GM23338 (cell line): Measurements from ENCODE around the gene KDM7A. TPM values are rescaled to one million over a fixed set of nuclear protein-coding genes. Genes with fewer than 3 reads are reported as not detected.

ENCODE experiments used
- ATAC-seq: fragments of 200-7000 bp; cut with Tn5 transposase; 3 replicates; pipeline ENCODE4 v1.9.1; 2020
- DNase-seq: peaks from one replicate; pipeline ENCODE4 v3.0.0-alpha.2; 2015; ENCODE audit warnings: low spot score
- H2AFZ ChIP-seq: fragments of 200-600 bp; sonication (generic); 2 replicates; pipeline ENCODE4 v1.8.0; 2016; ENCODE audit warnings: antibody characterized with exemption, mild to moderate bottlenecking, moderate library complexity
- H3F3A ChIP-seq: fragments of 200-600 bp; sonication (generic); replicated peaks from 2 replicates; pipeline ENCODE4 v1.8.0; 2017; ENCODE audit warnings: antibody characterized with exemption, mixed run types, low read depth
- H3K27ac ChIP-seq: fragments of 200-600 bp; sonication (generic); 2 replicates; pipeline ENCODE4 v1.6.1; 2016; ENCODE audit warnings: low read depth
- H3K27me3 ChIP-seq: fragments of 200-600 bp; sonication (generic); 2 replicates; pipeline ENCODE4 v1.8.0; 2016; ENCODE audit warnings: mild to moderate bottlenecking, mixed run types, moderate library complexity; ENCODE audit not compliant: insufficient read depth
- H3K36me3 ChIP-seq: fragments of 200-600 bp; sonication (generic); 2 replicates; pipeline ENCODE4 v1.8.0; 2016; ENCODE audit warnings: mild to moderate bottlenecking; ENCODE audit not compliant: insufficient read depth
- H3K4me1 ChIP-seq: fragments of 200-600 bp; sonication (generic); 2 replicates; pipeline ENCODE4 v1.8.0; 2016; ENCODE audit warnings: mild to moderate bottlenecking, moderate library complexity; ENCODE audit not compliant: insufficient read depth
- H3K4me2 ChIP-seq: fragments of 200-600 bp; sonication (generic); 2 replicates; pipeline ENCODE4 v1.7.1; 2017; ENCODE audit warnings: mixed run types
- H3K4me3 ChIP-seq: fragments of 200-600 bp; sonication (generic); 2 replicates; pipeline ENCODE4 v1.6.1; 2016; ENCODE audit warnings: mixed run types
- H3K79me2 ChIP-seq: fragments of 200-600 bp; sonication (generic); replicated peaks from 2 replicates; pipeline ENCODE4 v1.8.0; 2017; ENCODE audit warnings: mild to moderate bottlenecking; ENCODE audit not compliant: insufficient read depth
- H3K9me2 ChIP-seq: fragments of 200-600 bp; sonication (generic); 2 replicates; pipeline ENCODE4 v1.8.0; 2017; ENCODE audit not compliant: insufficient read depth
- H4K20me1 ChIP-seq: fragments of 200-600 bp; sonication (generic); replicated peaks from 2 replicates; pipeline ENCODE4 v1.8.0; 2017; ENCODE audit warnings: mild to moderate bottlenecking; ENCODE audit not compliant: insufficient read depth
- H3K27ac Mint-ChIP-seq: 2 replicates; pipeline ENCODE4 v1.8.0; 2020; ENCODE audit warnings: inconsistent platforms, mild to moderate bottlenecking, moderate library complexity, mixed read lengths
- H3K27me3 Mint-ChIP-seq: 3 replicates; pipeline ENCODE4 v1.8.0; 2022; ENCODE audit warnings: low read depth, mild to moderate bottlenecking, moderate library complexity, mixed read lengths, inconsistent platforms; ENCODE audit not compliant: insufficient read depth, poor library complexity
- H3K36me3 Mint-ChIP-seq: 3 replicates; pipeline ENCODE4 v1.8.0; 2021; ENCODE audit warnings: low read depth, mild to moderate bottlenecking, inconsistent platforms, moderate library complexity, mixed read lengths
- H3K4me1 Mint-ChIP-seq: 3 replicates; pipeline ENCODE4 v1.8.0; 2020; ENCODE audit warnings: mild to moderate bottlenecking, inconsistent platforms, mixed read lengths
- H3K4me3 Mint-ChIP-seq: 3 replicates; pipeline ENCODE4 v1.8.0; 2021; ENCODE audit warnings: moderate library complexity, mild to moderate bottlenecking, inconsistent platforms, mixed read lengths
- H3K9me3 Mint-ChIP-seq: 3 replicates; pipeline ENCODE4 v1.8.0; 2020; ENCODE audit warnings: moderate library complexity, mild to moderate bottlenecking, inconsistent platforms, mixed read lengths
- CREB1 ChIP-seq: fragments of 250-450 bp; sonication (Bioruptor Pico); IDR thresholded peaks from 2 replicates; pipeline ENCODE4 v1.5.0; 2020; ENCODE audit warnings: low read depth, mild to moderate bottlenecking, moderate library complexity
- ETS1 ChIP-seq: IDR thresholded peaks from 2 replicates; pipeline ENCODE4 v1.6.1; 2016; ENCODE audit warnings: antibody characterized with exemption
- EZH2 ChIP-seq: fragments of 200-600 bp; sonication (generic); IDR thresholded peaks from one replicate; pipeline ENCODE4 v1.8.0; 2017; ENCODE audit warnings: antibody characterized with exemption, mild to moderate bottlenecking, low read depth; ENCODE audit not compliant: unreplicated experiment
- JUNB ChIP-seq: IDR thresholded peaks from one replicate; pipeline ENCODE4 v1.6.1; 2016; ENCODE audit warnings: antibody characterized with exemption; ENCODE audit not compliant: unreplicated experiment
- NANOG ChIP-seq: IDR thresholded peaks from 2 replicates; pipeline ENCODE4 v1.6.1; 2016; ENCODE audit warnings: antibody characterized with exemption, borderline replicate concordance
- POLR2AphosphoS5 ChIP-seq: IDR thresholded peaks from 2 replicates; pipeline ENCODE4 v1.6.1; 2016; ENCODE audit warnings: antibody characterized with exemption, low read depth
- REST ChIP-seq: IDR thresholded peaks from one replicate; pipeline ENCODE4 v1.6.1; 2018; ENCODE audit warnings: antibody characterized with exemption; ENCODE audit not compliant: unreplicated experiment
- STAT1 ChIP-seq: IDR thresholded peaks from one replicate; pipeline ENCODE4 v1.6.1; 2016; ENCODE audit warnings: antibody characterized with exemption; ENCODE audit not compliant: unreplicated experiment
- ZNF331 ChIP-seq: fragments of 250-450 bp; sonication (Bioruptor Pico); IDR thresholded peaks from 2 replicates; pipeline ENCODE4 v1.5.0; 2020; ENCODE audit warnings: low read depth, mild to moderate bottlenecking, moderate library complexity
- ZNF462 ChIP-seq: fragments of 250-450 bp; sonication (Bioruptor Pico); IDR thresholded peaks from 2 replicates; pipeline ENCODE4 v1.5.0; 2020; ENCODE audit warnings: mild to moderate bottlenecking, moderate library complexity
- polyA plus RNA-seq: library from polyadenylated mRNA; unstranded; fragments of >200 nt; fragmentation: Nextera tagmentation; extraction: Ambion mirVana; gene quantifications from 2 replicates; pipeline ENCODE4 v1.2.1, GENCODE V29; 2016
- total RNA-seq: library from RNA; depleted of rRNA; stranded (reverse); fragments of >200 nt; shearing (Covaris generic); gene quantifications from 2 replicates; pipeline ENCODE4 v1.2.3, GENCODE V29; 2014

KDM7A gene
- total and polyA plus RNA-seq, 2 experiments from 2014 or later, result 2.3 to 10.8 TPM

GRCh38 chr7:140078392-140078791 is 98.4 kb downstream of the KDM7A start:
- H3K36me3 Mint-ChIP-seq, result no peaks in the 10 kb centered on the region
- Histone ChIP-seq H3K4me3 (no peak overlapping the region), H3K4me1 (no peaks in the 10 kb centered on the region), H4K20me1 (no peaks in the 10 kb centered on the region), H3K27me3 (no peaks in the 10 kb centered on the region), H3K9me2 (no peaks in the 10 kb centered on the region), H3K79me2 (no peaks in the 10 kb centered on the region), H2AFZ (peak overlapping the region; percentile 38; the same call in 1 of the 2 replicates), H3F3A (no peaks in the 10 kb centered on the region), H3K36me3 (no peaks in the 10 kb centered on the region), H3K27ac (no peak overlapping the region), H3K4me2 (no peak overlapping the region)
- TF ChIP-seq POLR2AphosphoS5, result no peak
- TF ChIP-seq NANOG, result no peak
- TF ChIP-seq JUNB, result no peak
- TF ChIP-seq ZNF331 (CRISPR knock-in tag), result no peak
- no peak for TF ChIP-seq ETS1
- TF ChIP-seq STAT1, result no peak
- no peak for TF ChIP-seq CREB1
- DNase-seq (peak; percentile 18), ATAC-seq (peak; percentile 73)
- H3K27me3 Mint-ChIP-seq, result peaks cover 3% of the 10 kb centered on the region
- no peaks in the 10 kb centered on the region for H3K9me3 Mint-ChIP-seq
- no peak overlapping the region for H3K4me3 Mint-ChIP-seq
- peaks cover 6% of the 10 kb centered on the region for H3K4me1 Mint-ChIP-seq
- no peak overlapping the region for H3K27ac Mint-ChIP-seq

GRCh38 chr7:140074780-140075179 is 102.0 kb downstream of the KDM7A start:
- Histone ChIP-seq H4K20me1 (no peaks in the 10 kb centered on the region), H3K4me3 (no peak overlapping the region), H3K9me2 (no peaks in the 10 kb centered on the region), H3K27ac (no peak overlapping the region), H3K27me3 (no peaks in the 10 kb centered on the region), H3K4me1 (no peaks in the 10 kb centered on the region), H3F3A (no peaks in the 10 kb centered on the region), H3K79me2 (no peaks in the 10 kb centered on the region), H2AFZ (no peak overlapping the region), H3K4me2 (no peak overlapping the region), H3K36me3 (no peaks in the 10 kb centered on the region)
- no peak for ATAC-seq
- Mint-ChIP-seq H3K9me3 (no peaks in the 10 kb centered on the region), H3K36me3 (no peaks in the 10 kb centered on the region), H3K4me1 (peaks cover 6% of the 10 kb centered on the region; the same call in 2 of the 3 replicates), H3K27ac (no peak overlapping the region), H3K27me3 (no peaks in the 10 kb centered on the region), H3K4me3 (no peak overlapping the region)
- no peak for DNase-seq
- TF ChIP-seq ZNF331 (CRISPR knock-in tag) (no peak), EZH2 (no peak), REST (no peak), NANOG (no peak), ETS1 (no peak), POLR2AphosphoS5 (no peak), ZNF462 (CRISPR knock-in tag) (no peak)
